ENCODE results near the gene DACH1.
"Not testable (repeated sequence)": the region's sequence is repeated elsewhere in the genome, so short reads cannot be mapped to it uniquely, and the experiment has no call there.

DACH1 gene

GRCh38 chr13:71797517-71797916, 69.5 kb downstream of the DACH1 start:
- no peak for DNase-seq (ENCODE audit: insufficient read length)

DNA sequence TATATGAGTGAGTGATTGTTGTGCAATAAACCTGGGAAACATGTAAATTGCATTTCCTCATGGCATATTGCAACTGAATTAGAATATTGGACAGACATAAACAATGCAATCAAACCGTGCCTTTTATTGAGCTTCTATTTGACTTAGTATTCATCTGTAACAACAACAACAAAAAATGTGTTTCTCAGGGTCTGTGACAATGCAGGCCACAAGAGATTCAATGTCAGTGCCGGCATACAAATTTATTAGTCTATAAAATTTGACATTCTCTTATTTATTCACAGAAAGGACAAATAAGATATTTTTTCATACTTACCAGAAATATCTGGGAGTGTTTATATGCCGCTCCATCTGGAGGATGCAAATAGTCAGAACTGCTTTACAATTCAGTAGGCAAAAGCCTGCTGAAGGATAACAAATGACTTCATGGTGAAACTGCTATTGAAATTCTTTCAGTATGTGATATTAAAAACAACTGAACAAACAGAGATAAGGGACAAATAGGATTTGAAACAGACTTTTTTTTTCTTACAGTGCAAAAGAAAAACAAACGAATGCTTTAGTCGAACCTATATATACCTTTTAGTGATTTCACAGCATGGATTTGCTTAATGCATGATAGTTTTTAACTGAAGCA, 77.2 kb downstream of the DACH1 start:
- FAIRE-seq (no peak), DNase-seq (ENCODE audit: insufficient read length) (no peak)
- TF ChIP-seq TAF1 (IDR thresholded peaks at IDR 0.05; ENCODE audit: borderline replicate concordance, low read depth, low read length) (no peak), POLR2AphosphoS5 (IDR thresholded peaks at IDR 0.05; ENCODE audit: low read depth, low read length) (no peak), POLR2A (IDR thresholded peaks at IDR 0.05; ENCODE audit: low read depth, low read length) (no peak)

More at GRCh38 chr13:71797517-71797916, 69.5 kb downstream of the DACH1 start:
- TF ChIP-seq POLR2AphosphoS5 (IDR thresholded peaks at IDR 0.05; ENCODE audit: low read depth, low read length) (no peak), TAF1 (IDR thresholded peaks at IDR 0.05; ENCODE audit: borderline replicate concordance, low read depth, low read length) (no peak), POLR2A (IDR thresholded peaks at IDR 0.05; ENCODE audit: low read depth, low read length) (no peak)
- FAIRE-seq = no peak

- TF ChIP-seq POLR2A (IDR thresholded peaks at IDR 0.05; ENCODE audit: low read depth, low read length) (no peak), POLR2AphosphoS5 (IDR thresholded peaks at IDR 0.05; ENCODE audit: low read depth, low read length) (no peak), TAF1 (IDR thresholded peaks at IDR 0.05; ENCODE audit: borderline replicate concordance, low read depth, low read length) (no peak)
- FAIRE-seq (no peak), DNase-seq (ENCODE audit: insufficient read length) (no peak)
Measured at GRCh38 chr13:71789037-71789436, 78.0 kb downstream of the DACH1 start.

- FAIRE-seq (no peak), DNase-seq (ENCODE audit: insufficient read length) (no peak)
- TF ChIP-seq POLR2A (IDR thresholded peaks at IDR 0.05; ENCODE audit: low read depth, low read length) = no peak
- TF ChIP-seq TAF1 (IDR thresholded peaks at IDR 0.05; ENCODE audit: borderline replicate concordance, low read depth, low read length) = no peak
- TF ChIP-seq POLR2AphosphoS5 (IDR thresholded peaks at IDR 0.05; ENCODE audit: low read depth, low read length) = no peak
Measured at GRCh38 chr13:71787414-71787813, 79.6 kb downstream of the DACH1 start.

- no peak for DNase-seq (ENCODE audit: insufficient read length)
- FAIRE-seq = no peak
Measured at GRCh38 chr13:71786875-71787274, 80.1 kb downstream of the DACH1 start.

GRCh38 chr13:71785361-71785760, 81.6 kb downstream of the DACH1 start:
- no peak for FAIRE-seq
- TF ChIP-seq TAF1 (IDR thresholded peaks at IDR 0.05; ENCODE audit: borderline replicate concordance, low read depth, low read length) (no peak), POLR2A (IDR thresholded peaks at IDR 0.05; ENCODE audit: low read depth, low read length) (no peak), POLR2AphosphoS5 (IDR thresholded peaks at IDR 0.05; ENCODE audit: low read depth, low read length) (no peak)
- DNase-seq (ENCODE audit: insufficient read length) = no peak

More at GRCh38 chr13:71786875-71787274, 80.1 kb downstream of the DACH1 start:
- TF ChIP-seq POLR2AphosphoS5 (IDR thresholded peaks at IDR 0.05; ENCODE audit: low read depth, low read length) (no peak), POLR2A (IDR thresholded peaks at IDR 0.05; ENCODE audit: low read depth, low read length) (no peak), TAF1 (IDR thresholded peaks at IDR 0.05; ENCODE audit: borderline replicate concordance, low read depth, low read length) (no peak)

DNA sequence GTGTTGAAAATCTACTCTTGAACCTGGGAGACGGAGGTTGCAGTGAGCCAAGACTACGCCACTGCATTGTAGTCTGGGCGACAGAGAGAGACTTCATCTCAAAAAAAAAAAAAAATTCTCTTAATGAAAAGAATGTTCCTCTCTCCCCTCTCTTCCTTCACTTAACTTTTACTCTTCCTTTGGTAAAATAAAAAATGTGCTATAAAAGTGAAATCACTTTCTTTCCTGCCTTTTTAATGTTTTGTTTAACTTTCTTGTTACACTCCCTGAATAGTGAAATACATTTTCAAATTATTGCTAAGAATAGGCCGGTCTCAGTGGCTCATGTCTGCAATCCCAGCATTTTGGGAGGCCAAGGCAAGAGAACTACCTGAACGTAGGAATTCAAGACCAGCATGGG, 86.5 kb downstream of the DACH1 start:
- TF ChIP-seq POLR2A (IDR thresholded peaks at IDR 0.05; ENCODE audit: low read depth, low read length) (no peak), TAF1 (IDR thresholded peaks at IDR 0.05; ENCODE audit: borderline replicate concordance, low read depth, low read length) (no peak), POLR2AphosphoS5 (IDR thresholded peaks at IDR 0.05; ENCODE audit: low read depth, low read length) (no peak)
- FAIRE-seq (no peak), DNase-seq (ENCODE audit: insufficient read length) (no peak)

DNA sequence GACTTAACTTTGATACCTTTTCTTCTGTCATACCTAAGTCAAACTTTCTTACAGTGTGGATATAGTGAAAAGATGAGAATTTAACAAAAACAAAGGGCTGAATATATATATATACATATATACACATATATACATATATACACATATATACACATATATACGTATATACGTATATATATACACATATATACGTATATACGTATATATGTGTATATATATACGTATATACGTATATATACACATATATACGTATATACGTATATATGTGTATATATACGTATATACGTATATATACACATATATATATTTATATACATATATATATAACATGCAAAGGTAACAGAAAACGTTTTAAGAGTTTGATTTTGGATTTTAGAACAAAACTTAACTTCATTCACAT, 88.0 kb downstream of the DACH1 start:
- DNase-seq (ENCODE audit: insufficient read length); FAIRE-seq: not testable (repeated sequence)

GRCh38 chr13:71775966-71776365, 91.0 kb downstream of the DACH1 start:
- FAIRE-seq = no peak
- TF ChIP-seq POLR2AphosphoS5 (IDR thresholded peaks at IDR 0.05; ENCODE audit: low read depth, low read length) (no peak), TAF1 (IDR thresholded peaks at IDR 0.05; ENCODE audit: borderline replicate concordance, low read depth, low read length) (no peak), POLR2A (IDR thresholded peaks at IDR 0.05; ENCODE audit: low read depth, low read length) (no peak)
- no peak for DNase-seq (ENCODE audit: insufficient read length)

DNA sequence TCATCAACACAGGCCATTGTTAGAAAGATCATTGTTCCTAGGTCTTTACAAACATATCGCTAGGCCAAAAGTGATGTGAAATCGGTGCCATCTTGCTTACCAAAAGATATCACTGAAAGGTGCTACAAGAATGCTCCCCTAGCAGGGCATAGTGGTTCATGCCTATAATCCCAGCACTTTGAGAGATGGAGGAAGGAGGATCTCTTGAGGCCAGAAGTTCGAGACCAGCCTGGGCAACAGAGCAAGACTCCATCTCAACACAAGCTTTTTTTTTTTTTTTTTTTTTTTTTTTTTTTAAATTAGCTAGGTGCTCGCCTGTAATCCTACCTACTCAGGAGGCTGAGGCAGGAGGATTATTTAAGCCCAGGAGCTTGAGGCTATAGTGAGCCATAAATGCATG, 92.1 kb downstream of the DACH1 start:
- TF ChIP-seq POLR2AphosphoS5 (IDR thresholded peaks at IDR 0.05; ENCODE audit: low read depth, low read length) = no peak
- no peak for TF ChIP-seq POLR2A (IDR thresholded peaks at IDR 0.05; ENCODE audit: low read depth, low read length)
- no peak for TF ChIP-seq TAF1 (IDR thresholded peaks at IDR 0.05; ENCODE audit: borderline replicate concordance, low read depth, low read length)
- DNase-seq (ENCODE audit: insufficient read length) = no peak
- FAIRE-seq = no peak

DNA sequence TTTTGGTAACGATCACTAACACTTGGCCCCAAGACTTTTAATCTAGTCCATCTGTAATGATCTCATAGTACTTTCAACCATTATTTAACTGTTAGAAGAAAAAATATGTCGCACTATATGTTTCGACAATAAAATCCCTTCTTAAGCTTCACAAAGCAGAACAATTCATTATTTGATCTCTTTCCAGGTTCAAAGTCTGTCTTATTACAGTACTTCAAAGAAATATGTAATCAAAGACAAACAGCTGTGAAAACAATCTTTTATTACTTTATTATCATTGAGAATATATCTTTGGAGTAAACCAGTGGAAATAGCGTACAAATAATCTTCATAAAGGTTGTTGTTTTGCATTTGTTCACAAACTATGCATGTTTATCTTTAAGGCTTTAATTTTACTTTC, 93.5 kb downstream of the DACH1 start:
- DNase-seq (ENCODE audit: insufficient read length) (no peak), FAIRE-seq (no peak)
- TF ChIP-seq TAF1 (IDR thresholded peaks at IDR 0.05; ENCODE audit: borderline replicate concordance, low read depth, low read length) = no peak

GRCh38 chr13:71772361-71772760, 94.6 kb downstream of the DACH1 start:
- no peak for DNase-seq (ENCODE audit: insufficient read length)

GRCh38 chr13:71771144-71771543, 95.9 kb downstream of the DACH1 start:
- no peak for TF ChIP-seq POLR2A (IDR thresholded peaks at IDR 0.05; ENCODE audit: low read depth, low read length)
- no peak for TF ChIP-seq TAF1 (IDR thresholded peaks at IDR 0.05; ENCODE audit: borderline replicate concordance, low read depth, low read length)
- TF ChIP-seq POLR2AphosphoS5 (IDR thresholded peaks at IDR 0.05; ENCODE audit: low read depth, low read length) = no peak
- DNase-seq (ENCODE audit: insufficient read length) (no peak), FAIRE-seq (no peak)

More at GRCh38 chr13:71772361-71772760, 94.6 kb downstream of the DACH1 start:
- no peak for FAIRE-seq
- TF ChIP-seq TAF1 (IDR thresholded peaks at IDR 0.05; ENCODE audit: borderline replicate concordance, low read depth, low read length) = no peak
- TF ChIP-seq POLR2AphosphoS5 (IDR thresholded peaks at IDR 0.05; ENCODE audit: low read depth, low read length) = no peak
- no peak for TF ChIP-seq POLR2A (IDR thresholded peaks at IDR 0.05; ENCODE audit: low read depth, low read length)
